ENCODE data around the gene PLCG1. TPM values are rescaled to one million over a fixed set of nuclear protein-coding genes. Genes with fewer than 3 reads are reported as not detected.

PLCG1 gene
- total RNA-seq, 4 donors from 2014 or later: 82.7 to 377 (median 155) TPM

GRCh38 chr20:41118632-41119031 is 18.7 kb upstream of the PLCG1 start:
- H3K36me3 ChIP-seq: peaks cover 0 to 84% (median 34%) of the 10 kb centered on the region in 4 donors
- no peaks in the 10 kb centered on the region for H3K27me3 ChIP-seq
- no peak overlapping the region for H3K4me3 ChIP-seq
- peak overlapping the region in 2 of 4 donors; percentile 12 to 49 for H3K27ac ChIP-seq
- intact Hi-C loops (cut with DNase I; ENCODE audit: low total_unique reads) (no loop called here), in situ Hi-C loops (cut with MboI; ENCODE audit: low pct_ligation_motif_present in 1 of 4, low pct_unique_long_range_greater_than_20kb in 1 of 4, low sequenced_read_pairs in 3 of 4) (loop anchor here in 1 of 4 donors (25.0 kb wide), 1 partner anchor 381 kb away; no protein-coding TSS in a partner anchor)
- no peaks in the 10 kb centered on the region for H3K4me1 ChIP-seq
- TF ChIP-seq POLR2AphosphoS5 (IDR thresholded peaks at IDR 0.05): no peak
- TF ChIP-seq CTCF (IDR thresholded peaks at IDR 0.05): no peak
- TF ChIP-seq POLR2A (IDR thresholded peaks at IDR 0.05): no peak
- no peak for TF ChIP-seq EP300 (IDR thresholded peaks at IDR 0.05; ENCODE audit: low read depth)
- no peak for DNase-seq
- no peaks in the 10 kb centered on the region for H3K9me3 ChIP-seq
- 57 to 60% methylated on average over 3 of the region's 3 CpGs for WGBS, 2 donors (ENCODE audit: low coverage in 1 of 2)

DNA sequence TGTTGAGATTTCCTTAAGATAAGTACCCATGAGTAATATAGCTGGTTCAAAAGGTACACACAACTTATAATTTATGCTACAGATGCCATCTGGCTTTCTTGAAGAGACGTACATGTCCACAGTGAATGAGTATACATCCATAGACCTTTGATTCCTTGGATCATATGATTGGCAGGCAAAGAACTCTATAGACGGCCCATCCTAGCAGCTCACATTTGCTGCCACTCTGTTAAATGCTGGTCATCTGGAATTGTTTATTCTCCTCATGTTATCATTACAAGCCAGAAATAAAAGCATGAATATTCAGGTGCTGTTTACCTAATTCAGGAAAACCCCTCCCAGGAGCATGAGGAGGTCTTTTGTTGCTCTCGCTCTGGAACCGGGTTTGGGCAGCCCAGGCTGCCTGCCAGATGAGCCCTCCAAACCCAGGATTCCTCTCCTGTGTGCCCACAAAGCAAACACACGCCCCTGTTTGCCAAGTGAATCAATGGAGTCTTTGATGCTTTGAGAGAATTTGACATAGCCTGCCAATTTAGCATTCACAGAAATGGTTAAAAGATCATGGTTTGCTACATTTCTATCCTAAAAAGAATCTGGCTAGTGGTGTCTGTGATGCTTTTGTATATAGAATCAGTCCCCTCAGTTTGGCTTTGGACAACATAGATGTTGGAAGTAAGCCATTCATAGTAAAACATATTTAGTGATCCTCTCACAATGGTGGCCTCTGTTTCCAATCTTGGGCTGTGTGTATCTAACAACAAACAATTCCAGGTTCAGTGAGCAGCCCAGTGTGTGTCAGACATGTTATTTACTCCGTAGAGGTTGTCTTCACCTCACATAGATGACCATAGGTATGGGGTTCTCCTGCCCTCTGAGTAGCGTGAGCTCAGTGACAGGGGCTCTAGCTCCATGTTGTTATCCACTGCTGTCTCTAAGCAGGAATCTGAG is 17.5 kb upstream of the PLCG1 start:
- WGBS, 2 donors (ENCODE audit: low coverage in 1 of 2): 44 to 58% methylated on average over 2 to 7 of the region's 7 CpGs
- peak overlapping the region; percentile 12 to 49 (median 26) for H3K27ac ChIP-seq
- no peaks in the 10 kb centered on the region for H3K27me3 ChIP-seq
- peaks cover 0 to 3% (median 3%) of the 10 kb centered on the region in 4 donors for H3K4me1 ChIP-seq
- TF ChIP-seq CTCF (IDR thresholded peaks at IDR 0.05) (no peak), POLR2AphosphoS5 (IDR thresholded peaks at IDR 0.05) (no peak), EP300 (IDR thresholded peaks at IDR 0.05; ENCODE audit: low read depth) (no peak), POLR2A (IDR thresholded peaks at IDR 0.05) (no peak)
- intact Hi-C loops (cut with DNase I; ENCODE audit: low total_unique reads): no loop called here
- no peak overlapping the region for H3K4me3 ChIP-seq
- no peak for DNase-seq
- no peaks in the 10 kb centered on the region for H3K9me3 ChIP-seq
- H3K36me3 ChIP-seq: peaks cover 0 to 73% (median 30%) of the 10 kb centered on the region in 4 donors
- in situ Hi-C loops (cut with MboI; ENCODE audit: low pct_ligation_motif_present in 1 of 4, low pct_unique_long_range_greater_than_20kb in 1 of 4, low sequenced_read_pairs in 3 of 4): loop anchor here in 1 of 4 donors (25.0 kb wide), 1 partner anchor 383 kb away; no protein-coding TSS in a partner anchor

DNA sequence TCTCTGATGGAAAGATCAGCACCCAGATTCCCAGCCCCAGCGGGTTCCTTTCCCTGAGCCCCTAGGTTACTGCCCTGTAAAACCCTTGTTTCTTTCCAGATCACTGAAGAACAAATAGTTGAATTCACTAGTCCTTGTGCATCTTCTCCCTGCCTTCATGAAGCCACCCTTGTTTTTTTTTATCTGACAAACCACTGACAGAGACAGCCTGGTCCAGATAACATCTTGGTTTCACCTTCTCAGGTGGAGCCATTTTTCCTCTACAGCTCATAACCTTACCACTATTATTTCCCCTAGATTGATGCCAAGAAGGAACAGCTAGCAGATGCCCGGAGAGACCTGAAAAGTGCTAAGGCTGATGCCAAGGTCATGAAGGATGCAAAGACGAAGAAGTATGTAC is 15.9 kb upstream of the PLCG1 start:
- Histone ChIP-seq H3K4me1 (peaks cover 0 to 8% (median 5%) of the 10 kb centered on the region in 4 donors), H3K36me3 (peaks cover 0 to 63% (median 23%) of the 10 kb centered on the region in 4 donors)

More for the DNA sequence above, 15.9 kb upstream of the PLCG1 start:
- Histone ChIP-seq H3K4me3 (no peak overlapping the region), H3K9me3 (no peaks in the 10 kb centered on the region), H3K27ac (no peak overlapping the region), H3K27me3 (no peaks in the 10 kb centered on the region)
- no peak for DNase-seq
- WGBS, 2 donors (ENCODE audit: low coverage in 1 of 2): 92% methylated on average over 3 of the region's 3 CpGs; no CpG with 5 or more reads in 1 of the 2 donors
- TF ChIP-seq POLR2AphosphoS5 (IDR thresholded peaks at IDR 0.05) (no peak), EP300 (IDR thresholded peaks at IDR 0.05; ENCODE audit: low read depth) (no peak), POLR2A (IDR thresholded peaks at IDR 0.05) (no peak), CTCF (IDR thresholded peaks at IDR 0.05) (no peak)
- intact Hi-C loops (cut with DNase I; ENCODE audit: low total_unique reads) (no loop called here), in situ Hi-C loops (cut with MboI; ENCODE audit: low pct_ligation_motif_present in 1 of 4, low pct_unique_long_range_greater_than_20kb in 1 of 4, low sequenced_read_pairs in 3 of 4) (loop anchor here in 1 of 4 donors (25.0 kb wide), 1 partner anchor 384 kb away; no protein-coding TSS in a partner anchor)

Data from transverse colon (tissue), 4 donors.